Fibroblast of skin of back (primary cell): ENCODE results near the gene TMEM218.
"Not testable (repeated sequence)": the region's sequence is repeated elsewhere in the genome, so short reads cannot be mapped to it uniquely, and the experiment has no call there.

Source experiments
- DNase-seq: peaks from one replicate; pipeline ENCODE4 v3.0.0-alpha.2; 2013

TMEM218 gene

DNA sequence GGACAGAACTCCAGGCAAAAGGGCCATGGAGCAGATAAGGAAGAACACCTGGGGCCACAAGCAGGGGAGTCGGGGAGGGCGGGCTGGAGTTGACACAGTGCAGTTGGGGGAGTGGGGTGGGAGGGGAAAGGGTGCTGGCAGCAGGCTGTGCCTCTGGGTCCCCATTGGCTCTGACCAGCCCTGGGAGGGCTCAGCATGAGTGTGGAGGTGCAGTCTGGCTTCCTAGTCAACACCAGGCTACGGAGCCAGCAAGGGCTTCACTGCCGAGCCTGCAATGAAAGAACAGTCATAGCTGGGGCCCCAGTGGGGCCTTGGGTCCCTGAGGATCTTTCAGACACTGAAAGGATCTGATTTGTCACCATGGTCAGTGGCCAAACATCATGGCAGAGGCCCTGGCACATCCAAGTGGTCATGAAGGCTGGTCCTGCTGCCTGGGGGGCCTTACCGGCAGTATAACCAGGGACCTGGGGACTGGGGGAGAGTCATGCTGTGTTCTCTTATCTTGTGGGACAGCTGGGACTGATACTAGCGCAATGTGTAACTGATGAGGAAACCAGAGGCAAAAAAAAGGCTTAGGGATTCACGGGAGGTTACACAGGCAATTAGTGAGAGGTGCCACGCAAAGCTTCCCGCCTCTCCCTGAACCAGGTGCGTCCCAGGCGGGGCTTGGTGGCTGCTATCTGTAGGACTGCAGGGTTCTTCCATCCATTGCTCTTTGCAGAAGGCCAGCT is 36.8 kb downstream of the TMEM218 start:
- no peak for DNase-seq

DNA sequence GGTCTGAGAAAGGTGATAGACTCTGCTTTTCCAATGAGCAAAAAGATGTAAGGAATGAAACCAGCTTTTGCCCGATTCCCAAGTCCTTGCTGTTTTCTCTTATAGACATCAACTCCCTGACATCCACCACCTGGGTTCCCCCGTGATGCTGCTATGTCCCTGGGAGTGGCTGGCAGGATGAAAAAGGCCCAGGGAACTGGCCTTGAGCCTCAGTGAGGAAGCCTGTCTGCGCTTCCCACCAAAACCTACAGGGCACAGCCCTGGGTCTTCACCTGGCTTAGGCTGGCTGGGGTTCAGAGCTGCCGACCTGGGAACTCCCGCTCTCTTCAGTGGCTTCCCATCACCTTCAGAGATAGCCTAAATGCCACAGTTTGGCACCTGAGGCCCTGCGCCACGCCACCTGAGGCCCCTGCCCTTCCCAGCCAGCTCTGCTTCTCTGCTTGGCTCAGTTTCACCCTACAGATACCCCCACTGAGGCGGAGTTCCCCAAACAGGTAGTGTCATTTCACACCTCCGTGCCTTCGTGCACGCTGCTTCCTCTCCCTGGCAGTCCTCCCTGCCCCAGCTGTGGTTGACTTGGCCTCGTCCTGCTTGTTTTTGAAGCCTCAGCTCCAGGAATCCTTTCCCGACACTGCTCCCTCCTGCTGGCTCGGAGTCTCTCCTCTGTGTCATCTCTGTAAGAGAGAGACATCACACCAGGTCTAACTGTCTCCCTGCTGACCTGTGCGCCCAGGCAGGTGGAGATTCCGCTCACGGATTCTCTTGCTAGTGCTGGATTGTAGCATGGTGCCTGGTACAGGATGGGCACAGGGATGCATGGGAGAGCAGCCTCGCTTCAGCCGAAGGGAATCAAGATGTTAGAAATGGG is 37.6 kb downstream of the TMEM218 start:
- DNase-seq: no peak

DNA sequence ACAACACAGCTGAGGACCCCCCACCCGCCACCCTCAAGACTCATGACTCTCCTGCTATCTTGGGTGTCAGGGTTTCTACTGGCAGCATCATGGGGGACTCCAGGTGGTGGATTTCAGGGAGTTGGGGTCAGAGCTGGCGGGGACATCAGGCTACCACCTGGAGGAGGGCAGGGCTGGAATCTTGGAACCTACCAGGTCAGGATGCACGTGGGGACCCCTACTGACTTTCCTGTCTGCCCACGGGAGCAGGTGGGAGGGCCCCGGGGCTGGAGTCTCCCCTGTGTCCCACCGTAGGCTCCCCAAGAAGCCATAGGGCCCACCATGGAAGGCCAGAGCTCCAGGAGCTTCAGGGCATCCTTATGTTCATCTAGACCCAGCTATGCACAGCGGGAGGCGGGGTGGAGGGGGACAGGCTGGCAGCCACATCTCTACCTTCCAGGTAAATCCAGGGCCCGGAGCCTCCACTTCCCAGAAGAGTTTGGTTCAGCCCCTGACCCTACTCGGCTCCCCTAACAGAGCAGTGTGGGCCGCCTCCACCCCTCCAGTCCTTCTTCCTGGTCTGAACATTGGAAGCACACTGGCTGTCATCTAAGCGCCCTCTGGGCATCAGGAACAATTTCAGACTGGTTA is 38.4 kb downstream of the TMEM218 start:
- DNase-seq: no peak

DNA sequence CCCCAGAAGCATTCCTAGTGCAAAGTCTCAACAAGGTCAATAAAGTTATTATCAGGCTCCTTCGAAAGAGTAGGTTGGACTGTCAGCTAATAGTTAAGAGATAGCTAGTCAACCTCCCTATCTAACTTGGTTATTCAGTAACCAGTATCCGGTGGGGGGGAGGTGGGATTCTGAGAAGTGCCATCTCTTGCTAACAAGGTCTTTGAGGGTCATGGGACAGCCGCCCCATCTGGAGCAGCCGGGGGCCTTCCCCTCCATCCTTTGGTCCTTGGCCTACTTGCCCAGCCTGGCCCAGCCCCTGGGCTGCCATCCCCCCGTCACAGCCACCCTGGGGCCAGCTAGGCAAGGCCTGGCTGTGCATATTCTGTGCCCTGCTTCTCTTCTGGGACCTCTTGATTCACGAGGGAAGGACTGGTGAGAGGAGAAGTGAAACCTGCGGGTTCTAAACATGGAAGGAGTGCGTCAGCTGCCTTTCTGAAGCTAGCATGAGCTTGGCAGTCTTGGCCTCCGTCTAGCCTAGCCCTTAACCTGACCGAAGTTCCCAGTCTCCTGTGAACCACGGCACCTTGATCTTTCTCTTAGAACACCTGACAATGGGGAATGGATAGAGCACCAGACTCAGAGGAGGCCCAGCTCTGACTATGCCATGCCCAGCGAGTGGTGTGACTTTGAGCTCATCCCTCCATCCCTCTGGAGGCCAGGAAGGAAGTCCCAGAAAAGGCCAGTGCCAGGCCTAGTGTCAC is 39.0 kb downstream of the TMEM218 start:
- DNase-seq: no peak

GRCh38 chr11:125071846-125072217 is 39.6 kb downstream of the TMEM218 start:
- DNase-seq: no peak

- DNase-seq: peak; percentile 32
Measured at GRCh38 chr11:125071435-125071834, 40.0 kb downstream of the TMEM218 start.

DNA sequence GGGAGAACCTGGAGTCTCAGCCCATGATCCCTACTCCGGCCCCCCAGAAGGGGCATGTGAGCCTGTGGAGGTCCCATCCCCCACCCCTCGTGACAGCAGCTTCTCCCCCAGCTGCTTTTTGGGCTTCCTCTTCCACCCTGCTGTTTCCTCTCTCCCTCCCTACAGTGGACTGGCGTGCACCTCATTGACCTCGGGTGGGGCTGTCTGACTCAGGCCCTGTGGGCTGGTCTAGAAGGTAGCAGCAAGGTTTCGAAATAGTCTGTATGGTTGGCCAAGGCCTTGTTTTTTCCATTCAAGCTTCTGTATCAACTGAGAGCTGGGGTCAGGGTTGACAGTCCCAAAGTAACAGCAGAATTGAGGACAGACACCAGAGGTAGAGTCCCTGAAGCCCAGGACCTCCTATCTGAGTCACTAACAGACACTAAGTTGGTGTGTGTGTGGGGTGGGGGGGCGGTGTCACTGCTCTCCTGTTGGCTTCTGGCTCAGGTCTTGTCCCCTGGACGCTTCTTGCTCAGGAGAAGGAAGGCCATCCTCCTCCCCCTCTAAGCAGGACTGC is 40.6 kb downstream of the TMEM218 start:
- DNase-seq: peak; percentile 22

- DNase-seq: peak; percentile 63
Measured at GRCh38 chr11:125069796-125070195, 41.6 kb downstream of the TMEM218 start.

- no peak for DNase-seq
Measured at GRCh38 chr11:125069008-125069407, 42.4 kb downstream of the TMEM218 start.

- no peak for DNase-seq
Measured at GRCh38 chr11:125068368-125068767, 43.1 kb downstream of the TMEM218 start.

DNA sequence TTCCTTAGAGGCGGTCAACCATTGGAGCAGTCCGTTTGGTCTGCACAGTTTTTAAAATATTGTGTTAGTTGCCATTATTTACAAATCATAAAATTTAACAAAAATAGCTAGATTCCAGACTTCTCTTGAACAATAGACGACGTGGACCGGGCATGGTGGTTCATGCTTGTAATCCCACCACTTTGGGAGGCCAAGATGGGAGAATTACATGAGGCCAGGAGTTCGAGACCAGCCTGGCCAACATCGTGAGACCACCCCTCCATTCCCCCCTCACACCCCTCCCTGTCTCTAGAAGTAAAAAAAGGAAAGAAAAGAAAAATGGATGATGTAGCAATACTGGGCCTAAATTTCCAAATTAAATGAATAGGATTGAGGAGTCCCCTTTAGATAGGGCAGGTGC is 47.4 kb downstream of the TMEM218 start:
- no peak for DNase-seq

GRCh38 chr11:125063429-125064043 is 47.9 kb downstream of the TMEM218 start:
- no peak for DNase-seq

GRCh38 chr11:125062931-125063428 is 48.4 kb downstream of the TMEM218 start, which contains the start of gene SLC37A2:
Gene SLC37A2 (plus strand): TSS chr11:125063305. CDS start chr11:125063368, 63 bp downstream.
- peak; percentile 65 for DNase-seq

DNA sequence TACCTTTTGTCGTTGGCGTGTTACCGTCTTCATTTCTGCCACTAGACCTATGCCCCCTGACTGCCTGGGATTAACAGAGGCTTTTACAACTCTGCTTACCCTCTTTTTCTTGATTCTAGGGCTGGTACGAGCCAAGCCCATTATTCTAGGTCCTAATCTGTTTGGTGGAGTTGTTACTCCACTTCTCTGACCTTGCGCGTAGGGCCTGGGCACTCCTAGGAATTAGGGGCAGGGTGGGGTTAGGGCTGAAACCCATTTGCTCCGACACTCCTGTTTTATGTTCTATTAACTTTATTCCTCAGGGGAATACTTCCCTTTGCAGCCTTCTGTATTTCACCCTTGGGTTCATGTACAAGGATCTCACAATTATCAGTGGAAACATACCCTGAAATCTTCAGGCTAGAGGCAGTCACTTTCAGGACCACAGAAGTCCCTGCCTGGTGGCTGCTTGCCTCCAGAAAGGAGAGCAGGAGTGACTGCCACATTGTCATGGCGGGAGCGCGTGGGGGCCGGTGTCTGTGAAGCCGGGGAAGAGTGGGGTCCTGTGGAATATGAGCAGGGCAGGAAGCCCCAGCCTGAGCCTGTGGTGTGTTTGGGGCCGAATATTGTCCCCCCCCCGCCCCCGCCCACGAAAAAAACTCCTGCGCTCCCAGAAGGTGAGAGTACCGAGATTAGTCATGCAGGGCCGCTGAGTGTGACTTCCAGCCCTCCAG is 49.1 kb downstream of the TMEM218 start:
- DNase-seq: no peak

- DNase-seq: no peak
Measured at GRCh38 chr11:125061281-125061680, 50.1 kb downstream of the TMEM218 start.

- DNase-seq: no peak
Measured at GRCh38 chr11:125057693-125058016, 53.8 kb downstream of the TMEM218 start.

- DNase-seq: no peak
Measured at GRCh38 chr11:125056931-125057692, 54.3 kb downstream of the TMEM218 start.

DNA sequence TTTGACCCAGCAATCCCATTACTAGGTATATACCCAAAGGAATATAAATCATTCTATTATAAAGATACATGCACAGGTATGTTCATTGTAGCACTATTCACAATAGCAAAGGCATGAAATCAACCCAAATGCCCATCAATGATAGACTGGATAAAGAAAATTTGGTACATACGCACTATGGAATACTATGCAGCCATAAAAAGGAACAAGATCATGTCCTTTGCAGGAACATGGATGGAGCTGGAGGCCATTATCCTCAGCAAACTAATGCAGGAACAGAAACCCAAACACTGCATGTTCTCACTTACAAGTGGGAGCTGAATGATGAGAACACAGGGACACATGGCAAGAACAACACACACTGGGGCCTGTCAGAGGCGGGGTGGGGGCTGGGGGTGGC is 55.3 kb downstream of the TMEM218 start:
- not testable (repeated sequence) for DNase-seq

- no peak for DNase-seq
Measured at GRCh38 chr11:125055107-125055715, 56.2 kb downstream of the TMEM218 start.

- no peak for DNase-seq
Measured at GRCh38 chr11:125053167-125053566, 58.3 kb downstream of the TMEM218 start.
